ENCODE results near the gene YJEFN3. TPM values are rescaled to one million over a fixed set of nuclear protein-coding genes. Genes with fewer than 3 reads are reported as not detected.

Gene YJEFN3
- total RNA-seq, 1 donor from 2014 or later, result 9.5 TPM

DNA sequence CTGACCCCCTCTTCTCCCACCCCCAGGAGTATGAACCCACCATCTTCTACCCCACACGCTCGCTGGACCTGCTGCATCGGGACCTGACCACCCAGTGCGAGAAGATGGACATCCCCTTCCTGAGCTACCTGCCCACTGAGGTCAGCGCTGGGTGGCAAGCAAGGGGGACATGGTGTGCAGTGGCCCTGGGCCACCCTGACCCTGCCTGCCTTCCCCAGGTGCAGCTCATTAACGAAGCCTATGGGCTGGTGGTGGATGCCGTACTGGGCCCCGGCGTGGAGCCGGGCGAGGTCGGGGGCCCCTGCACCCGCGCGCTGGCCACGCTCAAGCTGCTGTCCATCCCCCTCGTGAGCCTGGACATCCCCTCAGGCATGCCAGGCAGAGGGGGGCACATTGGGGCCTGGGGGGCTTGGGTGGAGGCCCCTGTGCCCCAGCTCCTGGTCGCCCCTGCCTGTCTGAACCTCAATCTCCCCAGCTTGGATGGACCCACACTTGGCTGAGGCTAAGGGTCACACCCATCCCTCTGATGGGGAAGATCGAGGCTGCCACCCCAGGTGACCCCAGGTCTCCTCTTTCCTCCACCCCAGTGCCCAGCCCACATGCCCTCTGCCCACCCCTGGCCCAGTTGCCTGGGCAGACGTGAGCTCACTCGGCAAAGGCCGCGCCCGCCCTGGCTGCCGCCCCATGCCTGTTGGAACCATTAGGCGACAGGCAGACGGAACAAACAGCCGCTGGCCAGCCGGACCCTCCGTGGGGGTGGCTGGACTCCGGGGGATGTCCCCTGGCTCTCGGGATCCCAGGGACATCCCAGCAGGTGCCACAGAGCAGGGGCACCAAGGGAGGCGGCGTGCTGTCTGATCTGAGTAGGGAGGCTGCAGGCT, 6.8 kb downstream of the YJEFN3 start:
- intact Hi-C loops (cut with micrococcal nuclease), result no loop called here

DNA sequence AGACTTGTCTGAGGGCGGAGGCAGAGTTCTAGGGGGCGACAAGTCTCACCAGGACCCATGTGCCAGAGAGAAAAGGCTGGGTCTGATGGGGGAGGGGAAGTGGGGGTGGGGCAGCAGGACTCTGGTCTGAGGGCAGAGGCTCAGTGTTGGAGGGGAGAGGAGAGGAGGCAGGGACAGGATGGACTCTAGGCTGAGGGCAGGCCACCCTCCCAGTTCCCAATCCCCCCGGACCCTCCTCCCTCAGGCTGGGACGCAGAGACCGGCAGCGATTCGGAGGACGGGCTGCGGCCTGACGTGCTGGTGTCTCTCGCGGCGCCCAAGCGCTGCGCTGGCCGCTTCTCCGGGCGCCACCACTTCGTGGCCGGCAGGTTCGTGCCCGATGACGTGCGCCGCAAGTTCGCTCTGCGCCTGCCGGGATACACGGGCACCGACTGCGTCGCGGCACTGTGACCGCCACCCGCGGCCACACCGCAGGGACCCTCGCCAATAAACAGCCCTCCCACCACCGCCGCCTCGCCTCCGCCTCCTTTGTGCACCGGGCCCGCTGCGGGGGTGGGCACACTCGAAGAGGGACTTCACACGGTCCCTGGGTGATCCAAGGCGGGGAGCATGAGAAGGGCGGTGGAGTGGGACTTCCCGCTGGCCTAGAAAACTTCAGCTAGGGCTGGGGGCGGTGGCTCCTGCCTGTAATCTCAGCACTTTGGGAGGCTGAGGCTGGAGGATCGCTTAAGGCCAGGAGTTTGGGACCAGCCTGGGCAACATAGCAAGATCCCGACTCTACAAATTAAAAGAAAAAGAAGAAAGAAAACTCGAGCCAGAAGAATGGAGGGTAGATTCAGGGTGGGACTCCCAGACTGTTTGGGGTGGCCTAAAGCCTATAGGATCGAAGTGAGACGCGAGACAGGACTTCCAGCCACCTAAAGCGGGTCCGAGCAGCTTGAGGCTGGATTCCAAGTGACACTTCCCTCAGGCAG, 8.7 kb downstream of the YJEFN3 start:
- intact Hi-C loops (cut with micrococcal nuclease), result no loop called here

DNA sequence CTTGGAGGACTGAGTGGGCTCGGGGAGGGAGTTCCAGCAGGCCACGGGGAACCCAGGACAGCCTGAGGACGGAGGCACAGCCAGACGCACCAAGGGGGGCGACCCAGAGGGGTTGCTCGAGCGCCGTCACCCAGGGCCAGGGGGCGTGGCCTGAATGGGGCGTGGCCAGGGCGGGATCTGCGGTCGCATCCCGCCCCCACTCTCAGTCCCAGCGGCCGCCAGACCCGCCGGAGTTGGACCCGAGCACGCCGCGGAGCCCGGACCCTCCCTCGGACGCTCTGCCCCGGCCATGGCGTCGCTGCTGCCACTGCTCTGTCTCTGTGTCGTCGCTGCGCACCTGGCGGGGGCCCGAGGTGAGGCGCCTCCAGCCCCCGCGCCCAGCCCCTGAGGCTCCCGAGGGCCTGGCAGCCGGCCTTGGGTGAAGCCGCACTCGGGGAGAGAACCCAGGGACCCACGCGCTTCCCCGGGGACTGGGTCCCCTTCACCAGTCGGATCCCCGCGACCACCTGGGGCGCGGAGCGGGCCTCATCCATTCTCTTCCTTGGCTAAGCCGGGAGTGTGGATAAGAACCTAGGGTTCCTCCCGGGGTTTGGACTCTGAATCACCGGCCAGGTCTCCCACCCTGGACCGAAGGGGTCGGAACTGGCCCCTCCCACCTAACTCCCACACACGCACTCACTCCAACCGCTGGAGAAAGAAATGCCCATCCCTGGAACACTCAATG, 9.5 kb downstream of the YJEFN3 start, which contains the start of gene CILP2:
CILP2 (plus strand) TSS at position 205 of the 724 bp plus-strand sequence; CDS start at position 290, 85 bp downstream.
- intact Hi-C loops (cut with micrococcal nuclease), result no loop called here

DNA sequence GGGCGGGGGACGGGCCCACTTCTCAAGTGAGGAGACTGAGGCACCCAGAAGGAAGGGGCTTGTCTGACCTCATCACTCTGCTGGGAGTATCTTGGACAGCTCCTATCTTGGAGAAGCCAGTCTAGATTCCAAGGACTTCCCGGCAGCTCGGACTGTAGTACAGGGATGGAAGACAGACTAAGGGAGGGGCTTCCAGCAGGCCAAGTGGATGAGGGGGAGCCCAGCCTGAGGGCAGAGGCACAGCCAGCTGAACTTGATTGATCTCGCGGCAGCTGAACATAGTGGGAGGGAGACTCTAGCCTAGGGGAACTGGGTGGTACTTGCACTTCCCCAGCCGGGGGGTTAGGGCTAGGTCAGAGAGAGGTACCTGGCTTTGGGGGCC, 10.1 kb downstream of the YJEFN3 start:
- intact Hi-C loops (cut with micrococcal nuclease), result no loop called here

DNA sequence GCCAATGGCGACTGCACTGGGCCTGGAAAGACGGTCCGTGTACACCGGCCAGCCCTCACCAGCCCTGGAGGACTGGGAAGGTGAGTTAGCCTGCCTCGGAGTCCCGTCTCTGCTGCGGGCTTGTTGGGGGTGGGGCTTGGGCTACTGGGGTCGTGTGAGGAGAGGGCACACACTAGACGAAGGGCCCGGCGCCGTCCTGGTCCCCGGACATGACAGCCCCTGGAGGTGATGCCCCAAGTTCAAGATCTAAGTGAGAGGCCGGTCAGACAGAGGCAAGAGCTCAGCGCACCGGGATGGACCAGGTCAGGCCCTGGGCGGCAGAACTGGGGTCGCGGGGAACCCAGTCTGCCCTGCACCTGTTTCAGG, 11.0 kb downstream of the YJEFN3 start:
- intact Hi-C loops (cut with micrococcal nuclease), result loop anchor here (5.0 kb wide), 1 partner anchor 88 kb away; the partner anchor contains the start of gene LPAR2

DNA sequence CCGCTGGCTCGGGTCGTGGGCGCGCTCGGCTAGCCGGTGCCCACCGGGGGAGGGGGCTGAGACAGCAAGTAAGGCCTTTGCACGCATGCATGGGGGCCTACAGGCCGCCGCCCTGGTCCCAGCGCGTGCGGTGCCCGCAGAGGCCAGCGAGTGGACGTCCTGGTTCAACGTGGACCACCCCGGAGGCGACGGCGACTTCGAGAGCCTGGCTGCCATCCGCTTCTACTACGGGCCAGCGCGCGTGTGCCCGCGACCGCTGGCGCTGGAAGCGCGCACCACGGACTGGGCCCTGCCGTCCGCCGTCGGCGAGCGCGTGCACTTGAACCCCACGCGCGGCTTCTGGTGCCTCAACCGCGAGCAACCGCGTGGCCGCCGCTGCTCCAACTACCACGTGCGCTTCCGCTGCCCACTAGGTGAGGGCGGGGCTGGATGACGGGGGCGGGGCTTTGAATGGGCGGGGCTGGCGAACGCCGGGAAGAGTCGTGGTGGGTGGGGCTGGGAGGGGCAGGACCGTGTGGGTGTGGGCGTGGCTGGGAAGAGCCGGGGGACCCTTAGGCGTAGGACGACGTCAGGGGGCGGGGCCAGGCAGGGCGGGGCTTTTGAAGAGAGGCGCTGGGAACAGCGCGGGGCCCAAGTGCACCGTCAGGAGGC, 11.5 kb downstream of the YJEFN3 start:
- intact Hi-C loops (cut with micrococcal nuclease), result loop anchor here (5.0 kb wide), 1 partner anchor 87 kb away; the partner anchor contains the start of gene LPAR2

DNA sequence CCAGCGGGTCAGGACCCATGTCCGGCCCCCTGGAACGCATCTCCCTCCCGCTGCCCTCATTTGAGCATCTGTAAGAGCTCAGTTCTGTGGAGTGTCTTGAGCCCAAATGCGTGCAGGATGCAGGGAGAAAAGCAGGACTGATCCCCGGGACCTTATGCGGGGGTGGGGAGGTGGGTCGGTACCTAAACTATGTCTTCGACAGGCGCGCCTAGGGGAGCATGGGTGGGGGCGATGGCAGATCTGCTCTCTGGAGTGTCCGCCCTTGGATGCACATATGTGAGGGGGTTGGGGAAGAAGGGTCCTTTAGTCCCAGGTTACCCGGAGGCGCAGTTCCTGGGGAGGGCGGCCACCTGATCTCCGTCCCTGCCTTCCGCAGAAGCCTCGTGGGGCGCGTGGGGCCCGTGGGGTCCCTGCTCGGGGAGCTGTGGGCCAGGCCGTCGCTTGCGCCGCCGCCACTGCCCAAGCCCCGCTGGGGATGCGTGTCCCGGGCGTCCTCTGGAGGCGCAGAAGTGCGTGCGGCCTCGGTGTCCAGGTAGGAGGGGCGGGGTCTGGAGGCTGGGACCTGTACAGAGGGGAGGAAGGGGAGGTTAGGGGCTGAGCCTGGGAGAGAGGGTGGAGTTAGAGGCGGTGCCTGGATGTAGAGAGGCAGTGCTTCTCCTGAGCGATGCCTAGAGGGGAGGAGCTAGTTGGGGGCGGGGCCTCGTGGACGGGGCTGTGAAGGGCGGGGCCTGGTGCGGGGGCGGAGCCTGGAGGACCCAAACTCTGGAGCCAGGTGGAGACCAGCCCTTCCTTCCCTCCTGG, 12.2 kb downstream of the YJEFN3 start:
- intact Hi-C loops (cut with micrococcal nuclease), result loop anchor here (5.0 kb wide), 1 partner anchor 86 kb away; the partner anchor contains the start of gene LPAR2

DNA sequence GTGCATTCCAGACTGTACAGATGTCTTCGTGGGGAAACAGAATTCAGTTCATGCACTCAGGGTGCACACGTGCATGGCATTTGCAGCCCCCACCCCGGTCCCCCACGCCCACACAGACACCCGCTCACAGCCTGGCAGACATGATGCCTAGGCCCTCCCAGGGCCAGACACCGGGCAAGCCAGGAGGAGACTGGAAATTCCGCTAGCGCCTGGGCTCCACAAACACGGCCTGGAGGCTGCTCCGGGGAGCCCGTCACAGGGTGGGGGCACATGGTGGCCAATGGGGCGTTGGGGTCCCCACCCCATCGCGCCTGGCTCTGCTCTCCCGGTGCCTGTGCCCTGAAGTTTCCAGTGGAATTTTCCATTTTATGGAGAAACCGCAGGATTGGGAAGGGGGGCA, 12.9 kb downstream of the YJEFN3 start:
- intact Hi-C loops (cut with micrococcal nuclease), result loop anchor here (5.0 kb wide), 1 partner anchor 86 kb away; the partner anchor contains the start of gene LPAR2

DNA sequence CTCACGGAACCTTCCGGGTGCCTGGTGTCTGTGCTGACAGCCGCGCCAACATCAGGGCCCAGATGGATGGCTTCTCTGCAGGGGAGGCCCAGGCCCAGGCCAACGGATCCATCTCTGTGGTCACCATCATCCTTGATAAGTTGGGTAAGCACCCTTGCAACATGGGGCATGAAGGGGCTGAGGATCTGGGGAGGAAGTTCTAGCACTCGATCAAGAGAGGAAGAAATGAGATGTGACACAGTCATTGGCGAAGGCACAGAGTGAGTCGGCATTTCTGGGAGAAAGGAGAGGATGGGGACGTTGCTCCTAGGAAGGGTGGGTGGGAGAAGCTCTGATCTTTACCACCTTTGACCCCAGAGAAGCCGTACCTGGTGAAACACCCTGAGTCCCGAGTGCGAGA, 13.8 kb downstream of the YJEFN3 start:
- intact Hi-C loops (cut with micrococcal nuclease), result loop anchor here (5.0 kb wide), 1 partner anchor 85 kb away; the partner anchor contains the start of gene LPAR2

DNA sequence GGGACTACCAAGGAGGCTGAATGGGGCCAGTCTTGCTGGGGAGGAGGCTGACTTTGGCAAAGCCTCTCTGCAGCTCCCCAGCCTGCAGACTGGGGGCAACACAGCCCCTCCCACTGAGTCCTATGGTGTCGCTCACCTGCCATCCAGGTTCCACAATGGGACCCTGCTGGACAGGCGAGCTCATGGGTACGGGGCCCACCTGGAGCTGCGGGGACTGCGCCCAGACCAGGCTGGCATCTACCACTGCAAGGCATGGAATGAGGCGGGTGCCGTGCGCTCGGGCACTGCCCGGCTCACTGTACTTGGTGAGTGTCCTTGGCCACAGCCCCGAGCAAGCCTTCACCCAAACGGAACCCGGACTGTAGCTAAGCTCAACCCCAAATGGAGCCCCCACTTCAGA, 14.4 kb downstream of the YJEFN3 start:
- intact Hi-C loops (cut with micrococcal nuclease), result loop anchor here (5.0 kb wide), 1 partner anchor 84 kb away; the partner anchor contains the start of gene LPAR2

DNA sequence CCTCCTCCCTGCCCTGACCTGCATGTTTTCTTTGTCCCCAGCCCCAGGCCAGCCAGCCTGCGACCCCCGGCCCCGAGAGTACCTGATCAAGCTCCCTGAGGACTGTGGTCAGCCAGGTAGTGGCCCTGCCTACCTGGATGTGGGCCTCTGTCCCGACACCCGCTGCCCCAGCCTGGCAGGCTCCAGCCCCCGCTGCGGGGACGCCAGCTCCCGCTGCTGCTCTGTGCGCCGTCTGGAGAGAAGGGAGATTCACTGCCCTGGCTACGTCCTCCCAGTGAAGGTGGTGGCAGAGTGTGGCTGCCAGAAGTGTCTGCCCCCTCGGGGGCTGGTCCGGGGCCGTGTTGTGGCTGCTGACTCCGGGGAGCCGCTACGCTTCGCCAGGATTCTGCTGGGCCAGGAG, 14.9 kb downstream of the YJEFN3 start:
- intact Hi-C loops (cut with micrococcal nuclease), result loop anchor here (5.0 kb wide), 1 partner anchor 84 kb away; the partner anchor contains the start of gene LPAR2

DNA sequence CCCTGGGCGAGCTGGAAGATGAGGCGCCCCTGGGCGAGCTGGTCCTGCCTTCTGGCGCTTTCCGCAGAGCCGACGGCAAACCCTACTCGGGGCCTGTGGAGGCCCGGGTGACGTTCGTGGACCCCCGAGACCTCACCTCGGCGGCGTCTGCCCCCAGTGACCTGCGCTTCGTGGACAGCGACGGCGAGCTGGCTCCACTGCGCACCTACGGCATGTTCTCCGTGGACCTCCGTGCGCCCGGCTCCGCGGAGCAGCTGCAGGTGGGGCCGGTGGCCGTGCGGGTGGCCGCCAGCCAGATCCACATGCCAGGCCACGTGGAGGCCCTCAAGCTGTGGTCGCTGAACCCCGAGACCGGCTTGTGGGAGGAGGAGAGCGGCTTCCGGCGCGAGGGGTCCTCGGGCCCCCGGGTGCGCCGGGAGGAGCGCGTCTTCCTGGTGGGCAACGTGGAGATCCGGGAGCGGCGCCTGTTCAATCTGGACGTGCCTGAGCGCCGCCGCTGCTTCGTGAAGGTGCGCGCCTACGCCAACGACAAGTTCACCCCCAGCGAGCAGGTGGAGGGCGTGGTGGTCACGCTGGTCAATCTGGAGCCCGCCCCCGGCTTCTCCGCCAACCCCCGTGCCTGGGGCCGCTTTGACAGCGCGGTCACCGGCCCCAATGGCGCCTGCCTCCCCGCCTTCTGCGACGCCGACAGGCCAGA, 15.7 kb downstream of the YJEFN3 start:
- intact Hi-C loops (cut with micrococcal nuclease), result loop anchor here (5.0 kb wide), 1 partner anchor 83 kb away; the partner anchor contains the start of gene LPAR2

DNA sequence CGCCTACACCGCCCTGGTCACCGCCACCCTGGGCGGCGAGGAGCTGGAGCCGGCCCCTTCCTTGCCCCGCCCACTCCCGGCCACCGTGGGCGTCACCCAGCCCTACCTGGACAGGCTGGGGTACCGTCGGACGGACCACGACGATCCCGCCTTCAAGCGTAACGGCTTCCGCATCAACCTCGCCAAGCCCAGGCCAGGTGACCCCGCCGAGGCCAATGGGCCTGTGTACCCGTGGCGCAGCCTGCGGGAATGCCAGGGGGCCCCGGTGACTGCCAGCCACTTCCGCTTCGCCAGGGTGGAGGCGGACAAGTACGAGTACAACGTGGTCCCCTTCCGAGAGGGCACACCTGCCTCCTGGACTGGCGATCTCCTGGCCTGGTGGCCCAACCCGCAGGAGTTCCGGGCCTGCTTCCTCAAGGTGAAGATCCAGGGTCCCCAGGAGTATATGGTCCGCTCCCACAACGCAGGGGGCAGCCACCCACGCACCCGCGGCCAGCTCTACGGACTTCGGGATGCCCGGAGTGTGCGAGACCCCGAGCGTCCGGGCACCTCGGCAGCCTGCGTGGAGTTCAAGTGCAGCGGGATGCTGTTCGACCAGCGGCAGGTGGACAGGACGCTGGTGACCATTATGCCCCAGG, 16.4 kb downstream of the YJEFN3 start:
- intact Hi-C loops (cut with micrococcal nuclease), result loop anchor here (5.0 kb wide), 1 partner anchor 82 kb away; the partner anchor contains the start of gene LPAR2

DNA sequence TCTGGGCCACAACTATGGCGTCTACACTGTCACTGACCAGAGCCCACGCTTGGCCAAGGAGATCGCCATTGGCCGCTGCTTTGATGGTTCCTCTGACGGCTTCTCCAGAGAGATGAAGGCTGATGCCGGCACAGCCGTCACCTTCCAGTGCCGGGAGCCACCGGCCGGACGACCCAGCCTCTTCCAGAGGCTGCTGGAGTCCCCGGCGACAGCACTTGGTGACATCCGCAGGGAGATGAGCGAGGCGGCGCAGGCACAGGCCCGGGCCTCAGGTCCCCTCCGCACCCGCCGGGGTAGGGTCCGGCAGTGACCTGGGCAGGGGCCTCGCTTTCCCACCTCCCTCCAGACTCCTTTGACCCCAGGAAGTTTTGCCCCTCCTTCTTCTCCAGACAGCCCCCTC, 17.0 kb downstream of the YJEFN3 start:
- intact Hi-C loops (cut with micrococcal nuclease), result no loop called here

DNA sequence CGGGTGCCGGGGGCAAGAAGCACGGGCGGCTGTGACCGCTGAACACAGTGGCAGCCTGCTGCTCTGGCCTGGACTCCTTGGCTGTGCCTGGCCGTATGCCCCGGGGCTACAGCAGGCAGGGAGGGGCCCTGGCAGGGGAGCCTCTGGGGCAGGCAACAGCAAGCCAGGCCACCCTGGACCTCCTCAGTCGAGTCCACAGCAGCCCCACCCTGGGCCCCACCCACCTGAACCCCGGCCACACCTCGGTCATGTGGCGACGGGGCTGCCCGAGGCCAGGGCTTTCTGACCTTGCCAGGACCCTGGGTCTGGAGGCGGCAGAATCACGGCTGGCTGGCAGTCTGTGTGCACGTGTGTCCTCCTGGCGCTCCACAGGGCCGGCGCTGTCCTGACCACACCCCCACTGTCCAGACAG, 18.0 kb downstream of the YJEFN3 start:
- intact Hi-C loops (cut with micrococcal nuclease), result no loop called here

DNA sequence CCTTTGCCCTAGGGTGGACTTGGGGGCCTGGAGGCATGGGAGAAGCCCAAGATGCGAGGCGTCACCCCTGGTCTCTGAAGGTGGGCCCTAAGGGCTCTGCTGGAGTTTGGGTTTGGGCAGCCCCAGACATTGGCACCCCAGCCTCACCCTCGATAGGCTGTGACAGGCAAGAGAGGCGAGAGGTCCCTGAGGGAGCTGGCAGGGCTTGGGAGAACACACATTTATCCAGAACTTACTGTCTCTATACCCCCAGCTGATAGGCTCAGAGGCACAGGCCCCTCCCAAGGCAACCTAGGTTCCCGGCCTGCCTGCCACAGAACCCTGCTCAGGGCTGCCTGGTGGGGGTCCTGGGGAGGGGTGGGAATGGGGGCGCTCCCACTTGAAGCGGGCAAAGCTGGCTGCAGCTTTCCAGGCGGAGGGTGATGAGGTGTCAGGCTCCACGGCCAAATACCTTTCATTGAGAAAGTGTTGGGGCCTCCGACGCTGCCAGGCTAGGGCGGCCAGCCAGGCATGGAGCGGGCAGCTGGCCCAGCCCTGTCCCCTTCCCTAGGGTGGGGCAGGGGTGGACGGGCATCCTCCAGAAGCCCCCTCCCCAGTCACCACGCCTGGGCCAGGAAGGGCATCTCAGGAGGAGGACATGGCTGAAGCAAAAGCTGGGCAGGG, 19.1 kb downstream of the YJEFN3 start:
- intact Hi-C loops (cut with micrococcal nuclease), result no loop called here

DNA sequence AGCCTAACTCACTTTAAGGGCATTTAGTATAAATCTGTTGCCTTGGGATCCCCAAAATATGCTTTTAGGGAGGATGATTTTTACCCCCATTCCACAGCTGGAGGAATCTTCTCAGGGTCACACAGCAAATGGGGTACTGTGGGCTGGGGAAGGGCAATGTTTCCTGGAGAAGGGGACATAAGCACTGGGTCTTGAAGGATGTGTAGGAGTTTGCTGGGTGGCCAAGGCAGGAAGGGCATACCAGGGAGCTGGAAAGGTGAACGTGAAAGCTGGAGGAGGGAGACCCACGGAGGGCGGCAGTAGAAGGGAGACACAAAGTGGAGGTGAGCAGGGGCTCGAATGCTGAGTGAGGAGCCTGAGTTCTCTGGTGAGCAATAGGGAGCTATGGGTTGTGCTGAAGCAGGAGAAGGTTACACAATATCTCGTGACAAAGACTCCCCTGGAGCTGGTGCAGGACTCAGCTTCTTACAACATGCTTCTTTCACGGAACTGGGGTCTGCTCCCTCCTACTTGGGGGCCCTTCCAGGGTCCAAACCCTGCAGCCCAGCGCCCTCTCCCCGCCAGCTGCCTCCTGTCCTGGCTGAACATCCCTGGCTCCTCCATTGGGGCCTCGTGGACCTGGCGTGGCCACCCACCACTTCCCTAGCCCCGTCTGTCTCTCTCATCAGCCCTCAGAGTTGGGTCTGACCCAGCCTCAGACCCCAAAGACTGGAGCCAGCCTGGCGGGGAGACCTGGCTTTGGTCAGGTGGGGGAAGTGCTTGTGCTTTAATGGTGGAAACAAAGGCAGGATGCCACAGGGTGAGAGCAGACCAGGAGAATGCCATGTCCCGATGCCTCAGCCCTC, 20.4 kb downstream of the YJEFN3 start:
- intact Hi-C loops (cut with micrococcal nuclease), result no loop called here
